Testis (tissue), 3 donors: Measurements from ENCODE around the gene SMARCE1. TPM values are rescaled to one million over a fixed set of nuclear protein-coding genes. Genes with fewer than 3 reads are reported as not detected.

Source experiments
- DNase-seq: peaks from one replicate; pipeline ENCODE4 v3.0.0-alpha.2; 2019
- H3K27ac ChIP-seq, 2 donors: fragments of 200-600 bp; sonication (generic); one replicate each; pipeline ENCODE4 v1.5.1; 2019
- H3K27me3 ChIP-seq: fragments of 200-600 bp; sonication (generic); one replicate; pipeline ENCODE4 v1.5.1; 2019
- H3K36me3 ChIP-seq: fragments of 200-600 bp; sonication (generic); one replicate; pipeline ENCODE4 v1.5.1; 2017; ENCODE audit warnings: low read depth; ENCODE audit errors: missing control alignments
- H3K4me1 ChIP-seq: fragments of 200-600 bp; sonication (generic); one replicate; pipeline ENCODE4 v1.5.1; 2019
- H3K4me3 ChIP-seq, 2 donors: fragments of 200-600 bp; sonication (generic); one replicate each; pipeline ENCODE4 v1.5.1; 2017 to 2019
- H3K9me3 ChIP-seq: fragments of 200-600 bp; sonication (generic); one replicate; pipeline ENCODE4 v1.5.1; 2017
- CTCF ChIP-seq, 3 experiments: fragments of 450-650 bp in 2 of 3; fragments of 200-600 bp in 1 of 3; sonication (generic) in 1 of 3; IDR thresholded peaks; one replicate each; pipeline ENCODE4 v1.5.1; 2016 to 2019; ENCODE audit warnings: antibody characterized with exemption in 3 of 3, mild to moderate bottlenecking in 2 of 3, moderate library complexity in 1 of 3
- POLR2A ChIP-seq: fragments of 450-650 bp; IDR thresholded peaks from one replicate; pipeline ENCODE4 v1.6.1; 2017; ENCODE audit warnings: antibody characterized with exemption, mild to moderate bottlenecking, moderate library complexity
- WGBS, 2 donors: methylation state at CpG; one replicate each; pipeline ENCODE4 v1.1.5; 2018; 5-methylcytosine and 5-hydroxymethylcytosine counted together
- intact Hi-C: fragments of 100-400 bp; cut with DNase I; formaldehyde crosslinking; loops from one replicate; pipeline ENCODE4 v1.15.1; 2023; ENCODE audit warnings: low total_unique reads
- polyA plus RNA-seq: library from polyadenylated mRNA; stranded (reverse); fragments of 350-450 nt; fragmentation: Illumina TruSeq; extraction: RNeasy Lipid Tissue Mini Kit (QIAGEN cat#74804); gene quantifications from one replicate; pipeline ENCODE4 v1.2.3, GENCODE V29; 2014; ENCODE audit warnings: low read depth, low replicate concordance; ENCODE audit not compliant: insufficient read depth
- total RNA-seq, 2 donors: library from RNA; depleted of rRNA; stranded (reverse); fragments of >200 nt; gene quantifications; one replicate each; pipeline ENCODE4 v1.2.3, GENCODE V29; 2016

The SMARCE1 gene
- total and polyA plus RNA-seq, 3 donors from 2014 or later, result 80.3 to 86.4 (median 81.6) TPM

DNA sequence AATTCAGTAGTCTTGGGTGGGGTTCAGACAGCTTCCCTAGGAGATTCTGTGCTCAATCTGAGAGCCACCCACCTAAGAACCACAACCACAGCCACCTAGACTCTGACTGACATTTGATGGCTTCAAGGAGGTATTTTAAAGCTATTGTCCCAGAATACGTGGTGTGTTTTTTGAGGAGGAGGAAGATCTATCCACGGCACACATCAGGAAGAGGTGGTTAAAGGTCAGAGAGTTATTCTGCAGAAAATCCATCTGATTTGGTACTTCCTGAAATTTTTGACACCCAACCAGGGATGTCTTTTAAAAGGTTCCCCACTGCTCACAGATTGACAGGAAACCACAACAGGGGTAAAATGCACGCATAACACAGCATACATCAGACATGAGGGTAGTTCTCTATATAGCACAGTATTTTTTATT lies 25.1 kb downstream of the SMARCE1 start:
- TF ChIP-seq CTCF (IDR thresholded peaks at IDR 0.05), result no peak
- Histone ChIP-seq H3K27me3 (no peaks in the 10 kb centered on the region), H3K4me3 (no peak overlapping the region), H3K4me1 (no peaks in the 10 kb centered on the region), H3K9me3 (no peaks in the 10 kb centered on the region), H3K27ac (no peak overlapping the region), H3K36me3 (no peaks in the 10 kb centered on the region)
- 68 to 81% methylated on average over 3 of the region's 3 CpGs for WGBS, 2 donors
- DNase-seq, result no peak
- intact Hi-C loops, result no loop called here

DNA sequence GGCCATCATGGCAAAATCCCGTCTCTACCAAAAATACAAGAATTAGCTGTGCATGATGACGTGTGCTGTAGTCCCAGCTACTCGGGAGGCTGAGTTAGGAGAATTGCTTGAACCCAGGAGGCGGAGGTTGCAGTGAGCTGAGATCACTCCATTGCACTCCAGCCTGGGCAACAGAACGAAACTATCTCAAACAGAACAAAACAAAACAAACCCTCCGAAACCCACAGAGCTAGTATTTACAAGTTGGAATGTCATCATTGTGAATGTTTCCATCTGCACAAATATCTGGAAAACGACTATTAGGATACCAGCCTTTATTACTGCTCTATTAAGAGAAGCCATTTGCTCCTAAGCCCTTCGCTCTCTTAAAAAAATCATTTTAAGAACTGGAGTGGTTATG lies 26.0 kb downstream of the SMARCE1 start:
- intact Hi-C loops, result no loop called here
- no peaks in the 10 kb centered on the region for H3K36me3 ChIP-seq

DNA sequence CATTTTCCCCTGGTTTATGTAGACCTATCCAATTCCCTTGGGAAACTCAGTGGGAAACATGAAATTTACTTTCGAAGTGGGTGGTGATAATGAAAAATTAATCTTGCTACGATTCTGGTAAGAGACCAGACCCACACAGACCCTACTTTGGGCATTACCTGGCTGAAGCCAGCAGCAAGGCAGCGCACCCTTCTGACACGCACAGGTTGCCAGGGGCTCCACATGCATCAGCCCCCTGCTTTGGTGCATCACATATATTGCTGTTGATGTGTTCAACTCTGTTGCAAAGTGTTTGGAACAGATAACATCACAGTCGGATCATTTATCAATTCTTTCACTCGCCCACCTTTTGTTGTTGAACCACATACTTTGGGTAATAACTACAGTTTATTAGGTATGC lies 26.6 kb downstream of the SMARCE1 start:
- no peak overlapping the region for H3K4me3 ChIP-seq
- no peaks in the 10 kb centered on the region for H3K36me3 ChIP-seq
- TF ChIP-seq CTCF (IDR thresholded peaks at IDR 0.05), result no peak
- no peak for TF ChIP-seq POLR2A
- DNase-seq, result no peak
- no peaks in the 10 kb centered on the region for H3K9me3 ChIP-seq
- peaks cover 1% of the 10 kb centered on the region for H3K4me1 ChIP-seq
- H3K27me3 ChIP-seq, result no peaks in the 10 kb centered on the region
- H3K27ac ChIP-seq, result no peak overlapping the region
- 89 to 91% methylated on average over 6 of the region's 6 CpGs for WGBS, 2 donors
- intact Hi-C loops, result no loop called here

More for the DNA sequence above, 26.0 kb downstream of the SMARCE1 start:
- Histone ChIP-seq H3K4me3 (no peak overlapping the region), H3K27ac (no peak overlapping the region), H3K4me1 (no peaks in the 10 kb centered on the region), H3K27me3 (no peaks in the 10 kb centered on the region), H3K9me3 (no peaks in the 10 kb centered on the region)
- 83% methylated on average over 8 of the region's 8 CpGs for WGBS, 2 donors
- TF ChIP-seq POLR2A (no peak), CTCF (IDR thresholded peaks at IDR 0.05) (no peak)
- DNase-seq, result no peak

DNA sequence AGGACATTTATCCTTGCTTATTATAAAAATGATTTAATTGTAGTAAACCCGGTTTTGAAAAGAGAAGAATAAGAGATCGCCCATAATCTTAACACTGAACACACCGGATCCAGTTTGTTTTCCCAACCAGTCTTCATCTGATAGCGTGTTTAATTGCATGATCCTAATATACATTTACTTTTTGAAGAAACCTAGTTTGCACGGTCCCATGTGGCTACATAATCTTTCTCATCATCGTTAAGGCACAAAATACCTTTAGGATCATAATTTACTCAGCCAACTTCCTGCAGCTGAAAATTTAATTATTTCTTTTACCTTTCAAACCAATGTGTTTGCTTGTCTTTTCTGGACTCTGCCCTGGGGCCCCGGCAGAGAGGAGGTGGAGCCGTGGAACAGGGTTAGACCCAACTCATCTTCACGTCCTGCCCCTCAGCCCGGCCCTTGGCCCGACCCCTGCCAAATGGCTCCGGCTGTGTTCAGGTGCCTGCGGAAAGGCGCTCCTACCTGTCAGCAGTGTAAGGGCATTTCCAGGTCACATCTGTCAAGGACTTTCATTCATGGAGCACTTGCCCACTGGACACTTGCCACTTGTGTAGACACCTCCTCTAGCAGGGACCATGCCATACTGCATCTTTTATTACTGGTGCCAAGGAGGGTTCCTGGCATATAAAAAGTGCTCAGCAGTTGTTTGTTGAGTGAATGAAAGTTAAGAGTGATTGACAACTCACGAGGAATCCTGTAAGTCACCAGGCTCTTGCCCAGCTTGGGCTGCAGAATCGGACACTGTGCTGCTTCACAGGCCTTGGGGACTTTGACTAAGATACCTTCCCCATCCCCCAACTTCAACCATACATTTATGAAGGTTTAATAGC lies 28.6 kb downstream of the SMARCE1 start:
- no peak overlapping the region for H3K4me3 ChIP-seq
- intact Hi-C loops, result no loop called here
- DNase-seq, result no peak
- H3K9me3 ChIP-seq, result no peaks in the 10 kb centered on the region
- H3K27me3 ChIP-seq, result no peaks in the 10 kb centered on the region
- no peak for TF ChIP-seq CTCF (IDR thresholded peaks at IDR 0.05)
- no peak for TF ChIP-seq POLR2A
- H3K27ac ChIP-seq, result no peak overlapping the region
- 72 to 88% methylated on average over 16 of the region's 16 CpGs for whole genome bisulfite sequencing, 2 donors
- no peaks in the 10 kb centered on the region for H3K36me3 ChIP-seq
- peaks cover 16% of the 10 kb centered on the region for H3K4me1 ChIP-seq
